HG03575 (cell line): ENCODE data around the gene GFY.
A peak's percentile ranks its signal among the peaks of the same experiment; 100 is the strongest.
"Not testable (repeated sequence)": the region's sequence is repeated elsewhere in the genome, so short reads cannot be mapped to it uniquely, and the experiment has no call there.

Source experiments
- ATAC-seq: cut with Tn5 transposase; IDR thresholded peaks from one replicate; pipeline ENCODE4 v1.9.1; 2021; ENCODE audit not compliant: unreplicated experiment, insufficient number of reproducible peaks, low FRiP score; ENCODE audit errors: extremely low read depth

GFY gene

GRCh38 chr19:49439836-49440235 lies 14.6 kb downstream of the GFY start:
- ATAC-seq: no peak

GRCh38 chr19:49440439-49441209 lies 15.4 kb downstream of the GFY start:
- no peak for ATAC-seq

- no peak for ATAC-seq
Measured at GRCh38 chr19:49441210-49441959, 16.2 kb downstream of the GFY start, which contains the start of gene SLC17A7. TSS of gene SLC17A7 (minus strand) at chr19:49441527. CDS start at chr19:49441379, 148 bp downstream.

GRCh38 chr19:49441960-49442350 lies 16.8 kb downstream of the GFY start:
- ATAC-seq: no peak

- ATAC-seq: no peak
Measured at GRCh38 chr19:49442354-49442753, 17.2 kb downstream of the GFY start.

- ATAC-seq: no peak
Measured at GRCh38 chr19:49442771-49443365, 17.7 kb downstream of the GFY start.

- ATAC-seq: peak; percentile 59
Measured at GRCh38 chr19:49443366-49444099, 18.3 kb downstream of the GFY start.

GRCh38 chr19:49444100-49444700 lies 19.0 kb downstream of the GFY start:
- ATAC-seq: not testable (repeated sequence)

- ATAC-seq: no peak
Measured at GRCh38 chr19:49445997-49446396, 20.8 kb downstream of the GFY start.

- no peak for ATAC-seq
Measured at GRCh38 chr19:49447485-49448431, 22.6 kb downstream of the GFY start.

- no peak for ATAC-seq
Measured at GRCh38 chr19:49448432-49448786, 23.2 kb downstream of the GFY start.

- ATAC-seq: no peak
Measured at GRCh38 chr19:49450405-49450804, 25.2 kb downstream of the GFY start.

GRCh38 chr19:49451430-49452181 lies 26.4 kb downstream of the GFY start, which contains the start of gene PIH1D1:
TSS of gene PIH1D1 (minus strand) at chr19:49451814. CDS start at chr19:49451574, 240 bp downstream.
- peak; percentile 51 for ATAC-seq

GRCh38 chr19:49453013-49453756 lies 28.0 kb downstream of the GFY start, which contains the start of gene ALDH16A1:
TSS of gene ALDH16A1 (plus strand) at chr19:49453225. CDS start at chr19:49453332, 107 bp downstream.
- ATAC-seq: peak; percentile 41

GRCh38 chr19:49453757-49454240 lies 28.6 kb downstream of the GFY start:
- ATAC-seq: no peak

- ATAC-seq: no peak
Measured at GRCh38 chr19:49455773-49456172, 30.6 kb downstream of the GFY start.
